Activated naive CD4-positive, alpha-beta T cell treated with anti-CD3 and anti-CD28 coated beads, Interleukin-2, amount 50 U/mL, for 72 hours (primary cell): ENCODE results near the gene CYP2A6. TPM values are rescaled to one million over a fixed set of nuclear protein-coding genes. Genes with fewer than 3 reads are reported as not detected.
A peak's percentile ranks its signal among the peaks of the same experiment; 100 is the strongest.
"Not testable (repeated sequence)": the region's sequence is repeated elsewhere in the genome, so short reads cannot be mapped to it uniquely, and the experiment has no call there.

Source experiments
- ATAC-seq, 2 donors: fragments of 150-1000 bp; cut with Tn5 transposase; 2 replicates each; pipeline ENCODE4 v1.10.0; 2021; ENCODE audit warnings: mild to moderate bottlenecking in 2 of 2, moderate library complexity in 2 of 2
- DNase-seq, 2 donors: peaks; one replicate each; pipeline ENCODE4 v3.0.0; 2021 to 2022; ENCODE audit warnings: low spot score in 2 of 2
- H3K27ac Mint-ChIP-seq, 2 donors: one replicate each; pipeline ENCODE4 v1.8.0; 2022; ENCODE audit warnings: mild to moderate bottlenecking in 2 of 2, mixed read lengths in 2 of 2
- H3K36me3 Mint-ChIP-seq, 2 donors: one replicate each; pipeline ENCODE4 v1.8.0; 2022; ENCODE audit warnings: mixed read lengths in 2 of 2
- H3K9me3 Mint-ChIP-seq, 2 donors: one replicate each; pipeline ENCODE4 v1.8.0; 2022; ENCODE audit warnings: mixed read lengths in 2 of 2
- total RNA-seq, 2 donors: library from RNA; stranded (reverse); gene quantifications; one replicate each; pipeline ENCODE4 v1.2.3, GENCODE V29; 2022

CYP2A6 gene
- total RNA-seq, 2 donors from 2014 or later = 0.23 TPM; not detected in 1

GRCh38 chr19:40810649-40811408 is 39.4 kb downstream of the CYP2A6 start:
- ATAC-seq = peak; percentile 83 to 85
- H3K36me3 Mint-ChIP-seq = not testable (repeated sequence)

GRCh38 chr19:40810160-40810559 is 40.1 kb downstream of the CYP2A6 start:
- DNase-seq (no peak), ATAC-seq (no peak)
- peak overlapping the region in 1 of 2 donors; percentile 85 for H3K27ac Mint-ChIP-seq
- no peaks in the 10 kb centered on the region for H3K9me3 Mint-ChIP-seq
- peaks cover 0 to 5% of the 10 kb centered on the region in 2 donors for H3K36me3 Mint-ChIP-seq

More at GRCh38 chr19:40810649-40811408, 39.4 kb downstream of the CYP2A6 start:
- H3K9me3 Mint-ChIP-seq = not testable (repeated sequence)
- peak overlapping the region; percentile 85 to 94 for H3K27ac Mint-ChIP-seq
- peak; percentile 61 to 88 for DNase-seq

- no peak for DNase-seq
- H3K9me3 Mint-ChIP-seq = no peaks in the 10 kb centered on the region
- ATAC-seq = no peak
- H3K27ac Mint-ChIP-seq = peak overlapping the region; percentile 25 to 44
- H3K36me3 Mint-ChIP-seq = peaks cover 0 to 5% of the 10 kb centered on the region in 2 donors
Observed at GRCh38 chr19:40809358-40810086, 40.7 kb downstream of the CYP2A6 start.

- Mint-ChIP-seq H3K9me3 (no peaks in the 10 kb centered on the region), H3K27ac (peak overlapping the region in 1 of 2 donors; percentile 25), H3K36me3 (peaks cover 0 to 11% of the 10 kb centered on the region in 2 donors)
- DNase-seq (no peak), ATAC-seq (no peak)
Observed at GRCh38 chr19:40808497-40808896, 41.8 kb downstream of the CYP2A6 start.

GRCh38 chr19:40808021-40808325 is 42.3 kb downstream of the CYP2A6 start:
- peaks cover 0 to 11% of the 10 kb centered on the region in 2 donors for H3K36me3 Mint-ChIP-seq

GRCh38 chr19:40807147-40808020 is 42.9 kb downstream of the CYP2A6 start:
- Mint-ChIP-seq H3K9me3 (no peaks in the 10 kb centered on the region), H3K36me3 (peaks cover 0 to 14% of the 10 kb centered on the region in 2 donors), H3K27ac (peak overlapping the region; percentile 52 to 85)
- ATAC-seq = no peak
- DNase-seq = no peak

More at GRCh38 chr19:40808021-40808325, 42.3 kb downstream of the CYP2A6 start:
- Mint-ChIP-seq H3K27ac (peak overlapping the region; percentile 52 to 85), H3K9me3 (no peaks in the 10 kb centered on the region)
- ATAC-seq (no peak), DNase-seq (no peak)

GRCh38 chr19:40806423-40807146 is 43.7 kb downstream of the CYP2A6 start:
- Mint-ChIP-seq H3K27ac (peak overlapping the region; percentile 85 to 97), H3K36me3 (peaks cover 6 to 22% of the 10 kb centered on the region in 2 donors), H3K9me3 (no peaks in the 10 kb centered on the region)
- DNase-seq (peak; percentile 82 to 85), ATAC-seq (peak; percentile 61 to 63)

- DNase-seq (no peak), ATAC-seq (no peak)
- peaks cover 12 to 28% of the 10 kb centered on the region in 2 donors for H3K36me3 Mint-ChIP-seq
- H3K27ac Mint-ChIP-seq = peak overlapping the region; percentile 85 to 88
- H3K9me3 Mint-ChIP-seq = no peaks in the 10 kb centered on the region
Observed at GRCh38 chr19:40805258-40805868, 44.9 kb downstream of the CYP2A6 start.

- H3K36me3 Mint-ChIP-seq = peaks cover 17 to 34% of the 10 kb centered on the region in 2 donors
- H3K27ac Mint-ChIP-seq = peak overlapping the region; percentile 85 to 88
- H3K9me3 Mint-ChIP-seq = no peaks in the 10 kb centered on the region
- ATAC-seq (no peak), DNase-seq (no peak)
Observed at GRCh38 chr19:40804783-40805242, 45.4 kb downstream of the CYP2A6 start.

GRCh38 chr19:40803857-40804782 is 46.1 kb downstream of the CYP2A6 start:
- DNase-seq (peak in 1 of 2 donors; percentile 70), ATAC-seq (peak; percentile 21 to 58)
- peak overlapping the region; percentile 85 to 88 for H3K27ac Mint-ChIP-seq
- H3K36me3 Mint-ChIP-seq = peaks cover 18 to 36% of the 10 kb centered on the region in 2 donors
- no peaks in the 10 kb centered on the region for H3K9me3 Mint-ChIP-seq

- peaks cover 23 to 40% of the 10 kb centered on the region in 2 donors for H3K36me3 Mint-ChIP-seq
- no peak for DNase-seq
- no peaks in the 10 kb centered on the region for H3K9me3 Mint-ChIP-seq
- no peak for ATAC-seq
- H3K27ac Mint-ChIP-seq = peak overlapping the region; percentile 85 to 88
Observed at GRCh38 chr19:40803170-40803856, 46.9 kb downstream of the CYP2A6 start.

GRCh38 chr19:40802300-40803169 is 47.7 kb downstream of the CYP2A6 start:
- no peaks in the 10 kb centered on the region for H3K9me3 Mint-ChIP-seq
- DNase-seq (no peak), ATAC-seq (no peak)
- H3K36me3 Mint-ChIP-seq = peaks cover 24 to 42% of the 10 kb centered on the region in 2 donors
- peak overlapping the region; percentile 85 to 88 for H3K27ac Mint-ChIP-seq
